PC-9 (cell line): ENCODE results near the gene COX10. TPM values are rescaled to one million over a fixed set of nuclear protein-coding genes. Genes with fewer than 3 reads are reported as not detected.

Experiments
- BruUV-seq: library from RNA; stranded (reverse); fragments of 400-500 nt; replicated peaks from 2 replicates; lab custom pipeline; 2021; lab: Mats Ljungman, UMichigan
- CTCF ChIA-PET: fragments of 300-600 bp; sonication (Branson Sonifier 250); formaldehyde crosslinking; loops from one replicate; lab custom pipeline; 2022; ENCODE audit warnings: antibody characterized with exemption; lab: Charles Lee
- POLR2A ChIA-PET: fragments of 300-600 bp; sonication (Branson Sonifier 250); formaldehyde crosslinking; loops from one replicate; lab custom pipeline; 2022; ENCODE audit warnings: antibody characterized with exemption; ENCODE audit not compliant: unreplicated experiment; lab: Charles Lee
- DNase-seq, 2 experiments: peaks; one replicate each; pipeline versions ENCODE4 v3.0.0 to v3.0.0-alpha.2; 2015 to 2022; ENCODE audit warnings: mixed read lengths in 1 of 2
- H2AFZ ChIP-seq: fragments of 200-600 bp; sonication (generic); 2 replicates; pipeline ENCODE4 v1.8.1; 2017; ENCODE audit warnings: antibody characterized with exemption
- H3F3A ChIP-seq: fragments of 200-600 bp; sonication (generic); 2 replicates; pipeline ENCODE4 v1.8.1; 2017; ENCODE audit warnings: antibody characterized with exemption, mild to moderate bottlenecking, low read depth; ENCODE audit not compliant: insufficient read depth
- H3K27ac ChIP-seq: fragments of 200-600 bp; sonication (generic); 2 replicates; pipeline ENCODE4 v1.6.1; 2016; ENCODE audit warnings: mixed run types
- H3K27me3 ChIP-seq: fragments of 200-600 bp; sonication (generic); 2 replicates; pipeline ENCODE4 v1.6.1; 2016; ENCODE audit warnings: low read depth, mixed run types; ENCODE audit not compliant: insufficient read depth
- H3K36me3 ChIP-seq: fragments of 200-600 bp; sonication (generic); 2 replicates; pipeline ENCODE4 v1.6.1; 2016; ENCODE audit warnings: low read depth, mixed run types
- H3K4me1 ChIP-seq: fragments of 200-600 bp; sonication (generic); replicated peaks from 2 replicates; pipeline ENCODE4 v1.6.1; 2016; ENCODE audit warnings: mixed run types; ENCODE audit not compliant: insufficient read depth
- H3K4me2 ChIP-seq: fragments of 200-600 bp; sonication (generic); 2 replicates; pipeline ENCODE4 v1.6.1; 2017; ENCODE audit warnings: mixed run types
- H3K4me3 ChIP-seq: fragments of 200-600 bp; sonication (generic); 2 replicates; pipeline ENCODE4 v1.6.1; 2016; ENCODE audit warnings: mixed run types
- H3K79me2 ChIP-seq: fragments of 200-600 bp; sonication (generic); 2 replicates; pipeline ENCODE4 v1.6.1; 2017; ENCODE audit warnings: low read depth, mixed run types
- H3K9me2 ChIP-seq: fragments of 200-600 bp; sonication (generic); 2 replicates; pipeline ENCODE4 v1.8.1; 2017; ENCODE audit warnings: mild to moderate bottlenecking; ENCODE audit not compliant: insufficient read depth
- H3K9me3 ChIP-seq: fragments of 200-600 bp; sonication (generic); 2 replicates; pipeline ENCODE4 v1.8.1; 2016; ENCODE audit warnings: low read depth; ENCODE audit not compliant: insufficient read depth
- H4K20me1 ChIP-seq: fragments of 200-600 bp; sonication (generic); 2 replicates; pipeline ENCODE4 v1.8.1; 2017; ENCODE audit not compliant: insufficient read depth
- CTCF ChIP-seq: fragments of 200-600 bp; sonication (generic); conservative IDR thresholded peaks from 2 replicates; pipeline ENCODE4 v1.6.1; 2017; ENCODE audit warnings: mixed run types, antibody characterized with exemption, mild to moderate bottlenecking, moderate library complexity
- EZH2 ChIP-seq: fragments of 200-600 bp; sonication (generic); IDR thresholded peaks from 2 replicates; pipeline ENCODE4 v1.8.0; 2017; ENCODE audit warnings: antibody characterized with exemption, low read depth
- intact Hi-C: fragments of 100-400 bp; cut with micrococcal nuclease; formaldehyde crosslinking; loops from one replicate; pipeline ENCODE4 v1.10.0; 2022; ENCODE audit not compliant: unreplicated experiment
- total RNA-seq: library from RNA; stranded (reverse); gene quantifications from 2 replicates; pipeline ENCODE4 v1.2.3, GENCODE V29; 2021

The COX10 gene
- total RNA-seq, 1 experiment from 2014 or later, result 22.6 TPM

GRCh38 chr17:14058051-14058450, 11.3 kb upstream of the COX10 start:
- DNase-seq, result no peak
- H3K79me2 ChIP-seq, result no peaks in the 10 kb centered on the region
- no peak for TF ChIP-seq CTCF
- no peak for TF ChIP-seq EZH2
- no peaks in the 10 kb centered on the region for H4K20me1 ChIP-seq
- no peak overlapping the region for H3K4me2 ChIP-seq
- H3K4me1 ChIP-seq, result no peaks in the 10 kb centered on the region
- H2AFZ ChIP-seq, result no peak overlapping the region
- ChIA-PET CTCF (no interaction called here), POLR2A (no interaction called here)
- no peaks in the 10 kb centered on the region for H3F3A ChIP-seq
- H3K27me3 ChIP-seq, result no peaks in the 10 kb centered on the region
- BruUV-seq, result no TSS peak
- H3K4me3 ChIP-seq, result no peak overlapping the region
- H3K9me2 ChIP-seq, result no peaks in the 10 kb centered on the region
- no peaks in the 10 kb centered on the region for H3K36me3 ChIP-seq
- H3K9me3 ChIP-seq, result no peaks in the 10 kb centered on the region
- intact Hi-C loops, result no loop called here
- H3K27ac ChIP-seq, result no peak overlapping the region

DNA sequence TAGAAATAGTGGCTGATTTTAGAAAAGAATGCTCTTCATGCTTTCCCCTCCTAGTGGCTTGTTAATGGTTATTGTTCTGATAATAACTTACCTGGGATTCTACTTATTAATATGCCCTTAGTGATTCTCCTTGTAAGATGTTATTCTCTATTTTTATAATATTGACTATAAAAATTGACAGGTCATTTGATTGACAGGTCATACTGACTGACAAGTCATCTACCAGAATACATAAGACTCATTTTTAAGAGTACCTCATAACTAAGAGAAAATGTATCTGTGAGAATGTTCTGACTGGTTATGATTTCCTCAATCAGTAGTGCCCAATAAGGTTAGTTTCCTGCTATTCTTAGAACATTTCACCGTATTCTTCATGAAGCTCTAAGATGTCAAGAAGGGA, 8.6 kb upstream of the COX10 start:
- Histone ChIP-seq H2AFZ (no peak overlapping the region), H3K36me3 (no peaks in the 10 kb centered on the region), H3K4me1 (no peaks in the 10 kb centered on the region), H3K9me2 (no peaks in the 10 kb centered on the region), H3K4me2 (no peak overlapping the region), H3F3A (no peaks in the 10 kb centered on the region), H4K20me1 (no peaks in the 10 kb centered on the region), H3K27ac (no peak overlapping the region), H3K9me3 (no peaks in the 10 kb centered on the region), H3K79me2 (no peaks in the 10 kb centered on the region), H3K27me3 (no peaks in the 10 kb centered on the region), H3K4me3 (no peak overlapping the region)
- intact Hi-C loops, result no loop called here
- DNase-seq, result no peak
- ChIA-PET CTCF (no interaction called here), POLR2A (no interaction called here)
- BruUV-seq, result no TSS peak
- TF ChIP-seq CTCF, result no peak
- TF ChIP-seq EZH2, result no peak

GRCh38 chr17:14061666-14062560, 7.4 kb upstream of the COX10 start:
- TF ChIP-seq EZH2 (no peak), CTCF (no peak)
- H3F3A ChIP-seq, result no peaks in the 10 kb centered on the region
- no peaks in the 10 kb centered on the region for H3K9me3 ChIP-seq
- H3K4me2 ChIP-seq, result no peak overlapping the region
- no peaks in the 10 kb centered on the region for H3K36me3 ChIP-seq
- H3K9me2 ChIP-seq, result no peaks in the 10 kb centered on the region
- H2AFZ ChIP-seq, result no peak overlapping the region
- no peaks in the 10 kb centered on the region for H3K79me2 ChIP-seq
- peak; percentile 37 to 74 for DNase-seq
- POLR2A ChIA-PET, result no interaction called here
- H4K20me1 ChIP-seq, result no peaks in the 10 kb centered on the region
- CTCF ChIA-PET, result no interaction called here
- intact Hi-C loops, result loop anchor here (1.0 kb wide), 1 partner anchor 144 kb away; no protein-coding TSS in a partner anchor
- no peaks in the 10 kb centered on the region for H3K4me1 ChIP-seq
- no TSS peak for BruUV-seq
- H3K27me3 ChIP-seq, result no peaks in the 10 kb centered on the region
- no peak overlapping the region for H3K4me3 ChIP-seq
- H3K27ac ChIP-seq, result no peak overlapping the region
